CD14-positive monocyte (primary cell): ENCODE measurements around the gene CACNA1E. TPM values are rescaled to one million over a fixed set of nuclear protein-coding genes. Genes with fewer than 3 reads are reported as not detected.

Experiments used
- DNase-seq, 3 donors: peaks; one replicate each; pipeline ENCODE4 v3.0.0-alpha.2; 2011 to 2022
- H2AFZ ChIP-seq: 2 replicates; pipeline ENCODE4 v1.6.0; 2012; ENCODE audit warnings: mild to moderate bottlenecking, low read depth, low read length, inconsistent platforms; ENCODE audit not compliant: insufficient read depth, poor library complexity, severe bottlenecking
- H3K27ac ChIP-seq, 2 donors: 1 replicate in 1 of 2; 2 replicates in 1 of 2; pipeline ENCODE4 v1.5.1; 2012 to 2013; ENCODE audit warnings: low read length in 2 of 2, control low read depth in 1 of 2, inconsistent platforms in 1 of 2, low read depth in 1 of 2, mild to moderate bottlenecking in 1 of 2
- H3K27me3 ChIP-seq, 2 donors: one replicate each; pipeline versions ENCODE4 v1.6.0 to v1.6.1; 2011 to 2013; ENCODE audit warnings: low read length in 2 of 2; ENCODE audit not compliant: control insufficient read depth in 2 of 2, insufficient read depth in 2 of 2
- H3K36me3 ChIP-seq, 2 donors: replicated peaks in 1 of 2; 1 replicate in 1 of 2; 2 replicates in 1 of 2; pipeline versions ENCODE4 v1.5.1 to v1.6.1; 2012 to 2013; ENCODE audit warnings: low read length in 2 of 2, control low read depth in 1 of 2, inconsistent platforms in 1 of 2, mild to moderate bottlenecking in 1 of 2; ENCODE audit not compliant: insufficient read depth in 2 of 2, control insufficient read depth in 1 of 2
- H3K4me1 ChIP-seq, 2 donors: 1 replicate in 1 of 2; 2 replicates in 1 of 2; pipeline versions ENCODE4 v1.5.1 to v1.6.1; 2012 to 2013; ENCODE audit warnings: low read length in 2 of 2, control low read depth in 1 of 2, inconsistent platforms in 1 of 2, mild to moderate bottlenecking in 1 of 2, moderate library complexity in 1 of 2; ENCODE audit not compliant: insufficient read depth in 2 of 2, control insufficient read depth in 1 of 2
- H3K4me2 ChIP-seq: replicated peaks from 2 replicates; pipeline ENCODE3; 2012; ENCODE audit warnings: low read length, moderate library complexity, mild to moderate bottlenecking; ENCODE audit not compliant: poor library complexity, severe bottlenecking; ENCODE audit errors: extremely low read depth
- H3K4me3 ChIP-seq, 3 experiments: fragments of 200-600 bp in 1 of 3; sonication (generic) in 1 of 3; replicated peaks in 1 of 3; 1 replicate in 2 of 3; 2 replicates in 1 of 3; pipeline ENCODE4 v1.5.1; 2011 to 2013; ENCODE audit warnings: low read length in 3 of 3, mild to moderate bottlenecking in 3 of 3, control low read depth in 2 of 3, low read depth in 2 of 3, inconsistent platforms in 1 of 3, moderate library complexity in 1 of 3
- H3K79me2 ChIP-seq: 2 replicates; pipeline ENCODE4 v1.6.0; 2012; ENCODE audit warnings: mild to moderate bottlenecking, control low read depth, inconsistent platforms, low read length, moderate library complexity; ENCODE audit not compliant: insufficient read depth
- H3K9ac ChIP-seq: 2 replicates; pipeline ENCODE4 v1.6.0; 2017; ENCODE audit warnings: low read length, mild to moderate bottlenecking; ENCODE audit not compliant: insufficient read depth, poor library complexity, severe bottlenecking
- H3K9me3 ChIP-seq, 2 donors: replicated peaks in 1 of 2; 1 replicate in 1 of 2; 2 replicates in 1 of 2; pipeline versions ENCODE4 v1.5.1 to v1.6.1; 2012 to 2013; ENCODE audit warnings: low read length in 2 of 2, control low read depth in 1 of 2; ENCODE audit not compliant: control insufficient read depth in 1 of 2, insufficient read depth in 1 of 2
- H4K20me1 ChIP-seq: 2 replicates; pipeline ENCODE4 v1.6.0; 2012; ENCODE audit warnings: mild to moderate bottlenecking, low read length, control low read depth, moderate library complexity; ENCODE audit not compliant: insufficient read depth
- H3K27ac Mint-ChIP-seq, 7 donors: one replicate each; pipeline ENCODE4 v1.8.0; 2020; ENCODE audit warnings: mild to moderate bottlenecking in 7 of 7, mixed read lengths in 7 of 7, moderate library complexity in 6 of 7, inconsistent platforms in 2 of 7
- H3K27me3 Mint-ChIP-seq, 3 donors: one replicate each; pipeline ENCODE4 v1.8.0; 2021 to 2022; ENCODE audit warnings: low read depth in 3 of 3, mild to moderate bottlenecking in 3 of 3, mixed read lengths in 3 of 3, moderate library complexity in 3 of 3, inconsistent platforms in 1 of 3
- H3K36me3 Mint-ChIP-seq, 2 donors: one replicate each; pipeline ENCODE4 v1.8.0; 2020; ENCODE audit warnings: mixed read lengths in 2 of 2, inconsistent platforms in 1 of 2, mild to moderate bottlenecking in 1 of 2
- H3K4me1 Mint-ChIP-seq: one replicate; pipeline ENCODE4 v1.8.0; 2020; ENCODE audit warnings: mild to moderate bottlenecking, mixed read lengths
- H3K4me3 Mint-ChIP-seq, 2 donors: one replicate each; pipeline ENCODE4 v1.8.0; 2020; ENCODE audit warnings: mild to moderate bottlenecking in 2 of 2, mixed read lengths in 2 of 2, moderate library complexity in 1 of 2
- H3K9me3 Mint-ChIP-seq, 7 donors: one replicate each; pipeline ENCODE4 v1.8.0; 2020 to 2022; ENCODE audit warnings: mixed read lengths in 7 of 7, mild to moderate bottlenecking in 6 of 7, moderate library complexity in 6 of 7, inconsistent platforms in 2 of 7
- CTCF ChIP-seq: fragments of 200-600 bp; IDR thresholded peaks from one replicate; pipeline ENCODE4 v1.8.0; 2022; ENCODE audit warnings: antibody characterized with exemption, mild to moderate bottlenecking
- WGBS: methylation state at CpG from one replicate; pipeline ENCODE4 v1.1.5; 2013; ENCODE audit warnings: missing lambda C conversion rate; ENCODE audit not compliant: insufficient coverage; 5-methylcytosine and 5-hydroxymethylcytosine counted together
- intact Hi-C, 2 donors: fragments of 100-400 bp; cut with micrococcal nuclease; formaldehyde crosslinking; loops; one replicate each; pipeline versions ENCODE4 v1.15.0 to v1.15.1; 2023
- polyA plus RNA-seq, 3 donors: library from polyadenylated mRNA; depleted of rRNA in 1 of 3; unstranded in 2 of 3; stranded (reverse) in 1 of 3; fragments of 300-500 nt in 2 of 3; fragments of >200 nt in 1 of 3; fragmentation: Illumina TruSeq in 2 of 3; gene quantifications; 1 replicate in 2 of 3; 2 replicates in 1 of 3; pipeline ENCODE4 v1.2.3, GENCODE V29; 2012 to 2021

Gene CACNA1E
- polyA plus RNA-seq, 3 donors, result 0.04 TPM; not detected in 2

DNA sequence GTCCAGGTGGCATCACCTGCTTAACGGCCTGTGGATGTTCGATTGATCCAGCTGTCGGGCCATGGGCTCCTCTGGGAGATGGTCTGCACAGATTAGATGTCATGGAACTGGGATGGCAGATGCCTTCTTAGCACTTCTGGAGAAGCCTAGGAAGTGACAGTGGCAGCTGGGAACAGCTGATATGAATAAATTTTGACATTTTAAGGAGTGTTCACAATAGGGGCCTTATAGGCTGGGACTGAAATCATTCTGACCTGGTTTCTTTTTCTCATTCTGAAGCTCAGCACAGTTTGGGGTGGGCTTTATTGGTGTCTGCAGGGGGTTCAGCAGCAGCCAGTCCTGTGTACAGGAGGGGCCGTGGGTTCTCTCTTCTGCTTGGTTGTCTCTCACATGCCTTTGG, 175.3 kb downstream of the CACNA1E start:
- Histone ChIP-seq H4K20me1 (no peaks in the 10 kb centered on the region), H3K36me3 (no peaks in the 10 kb centered on the region), H3K4me2 (no peak overlapping the region), H2AFZ (no peak overlapping the region), H3K27ac (no peak overlapping the region), H3K9me3 (no peaks in the 10 kb centered on the region), H3K4me1 (no peaks in the 10 kb centered on the region), H3K27me3 (no peaks in the 10 kb centered on the region), H3K4me3 (no peak overlapping the region), H3K9ac (no peak overlapping the region), H3K79me2 (no peaks in the 10 kb centered on the region)
- Mint-ChIP-seq H3K27me3 (peaks cover 0 to 2% (median 0%) of the 10 kb centered on the region in 3 donors), H3K4me3 (no peak overlapping the region), H3K9me3 (peaks cover 0 to 8% (median 5%) of the 10 kb centered on the region in 7 donors), H3K4me1 (no peaks in the 10 kb centered on the region), H3K36me3 (no peaks in the 10 kb centered on the region), H3K27ac (no peak overlapping the region)
- 88% methylated on average over 3 of the region's 4 CpGs for WGBS
- no peak for DNase-seq
- intact Hi-C loops, result no loop called here
- no peak for TF ChIP-seq CTCF

DNA sequence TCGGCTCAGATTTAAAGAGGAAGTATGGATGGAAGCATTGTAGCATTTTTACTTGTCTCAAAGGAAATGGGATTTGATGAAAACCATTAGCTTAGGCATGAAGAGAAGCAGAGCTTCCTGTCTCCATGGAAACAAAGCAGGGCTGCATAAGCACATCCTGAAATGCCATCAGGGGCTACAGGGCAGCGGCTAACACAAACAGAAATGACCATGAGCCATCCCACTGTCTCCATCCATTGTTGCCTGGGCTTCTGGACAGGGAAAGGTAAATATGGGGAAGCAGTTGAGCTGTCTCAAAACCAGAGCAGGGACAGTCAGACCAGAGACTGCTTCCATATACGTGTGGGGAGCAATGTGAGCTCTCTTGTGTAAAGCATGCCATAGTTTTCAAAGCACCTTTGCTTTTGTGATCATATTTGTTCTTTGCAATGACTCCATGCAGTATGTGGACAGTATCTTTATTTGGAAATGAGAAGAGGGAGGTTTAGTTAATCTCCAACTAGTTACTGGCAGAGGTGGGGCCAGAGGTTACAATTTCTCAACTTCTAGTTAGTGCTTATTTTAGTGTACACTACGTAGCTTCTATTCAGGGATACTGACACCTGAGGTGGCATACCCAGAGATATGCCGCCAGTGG, 176.1 kb downstream of the CACNA1E start:
- Histone ChIP-seq H4K20me1 (no peaks in the 10 kb centered on the region), H2AFZ (no peak overlapping the region), H3K9ac (no peak overlapping the region), H3K27ac (no peak overlapping the region), H3K27me3 (no peaks in the 10 kb centered on the region), H3K4me1 (no peaks in the 10 kb centered on the region), H3K9me3 (no peaks in the 10 kb centered on the region), H3K79me2 (no peaks in the 10 kb centered on the region), H3K4me3 (no peak overlapping the region), H3K4me2 (no peak overlapping the region), H3K36me3 (no peaks in the 10 kb centered on the region)
- no peak overlapping the region for H3K4me3 Mint-ChIP-seq
- H3K27me3 Mint-ChIP-seq, result peaks cover 0 to 2% (median under 1%) of the 10 kb centered on the region in 3 donors
- no peak for DNase-seq
- WGBS, result 16% methylated on average over 3 of the region's 5 CpGs
- intact Hi-C loops, result no loop called here
- H3K9me3 Mint-ChIP-seq, result peaks cover 0 to 8% (median 5%) of the 10 kb centered on the region in 7 donors
- H3K36me3 Mint-ChIP-seq, result no peaks in the 10 kb centered on the region
- no peaks in the 10 kb centered on the region for H3K4me1 Mint-ChIP-seq
- TF ChIP-seq CTCF, result no peak
- no peak overlapping the region for H3K27ac Mint-ChIP-seq
